H1 (cell line): ENCODE results near the gene SPEF1. TPM values are rescaled to one million over a fixed set of nuclear protein-coding genes. Genes with fewer than 3 reads are reported as not detected.

ENCODE experiments used
- CTCF ChIA-PET: fragments of 300-600 bp; sonication (Branson Sonifier 250); formaldehyde crosslinking; loops from one replicate; lab custom pipeline; 2021; ENCODE audit not compliant: partially characterized antibody; lab: Charles Lee
- POLR2A ChIA-PET: fragments of 300-600 bp; sonication (Branson Sonifier 250); formaldehyde crosslinking; loops from one replicate; lab custom pipeline; 2021; ENCODE audit warnings: inconsistent platforms; ENCODE audit not compliant: partially characterized antibody; lab: Charles Lee
- DNase-seq, 2 experiments: peaks; one replicate each; pipeline versions ENCODE4 v3.0.0 to v3.0.0-alpha.2; 2010 to 2022; ENCODE audit warnings: low spot score in 2 of 2, low read depth in 1 of 2, mixed read lengths in 1 of 2
- FAIRE-seq: peaks from 2 replicates; lab custom pipeline; 2011; peaks lifted over from hg19 to GRCh38; lab: Jason Lieb, UNC
- H2AFZ ChIP-seq: 2 replicates; pipeline ENCODE4 v1.8.1; 2012; ENCODE audit warnings: low read length, inconsistent platforms
- H2AK5ac ChIP-seq: 2 replicates; pipeline ENCODE4 v1.6.1; 2013; ENCODE audit warnings: low read depth, low read length
- H2BK120ac ChIP-seq: replicated peaks from 2 replicates; pipeline ENCODE3; 2013; ENCODE audit warnings: low read depth, low read length, inconsistent platforms
- H2BK12ac ChIP-seq: 2 replicates; pipeline ENCODE4 v1.6.1; 2013; ENCODE audit warnings: low read depth, low read length
- H2BK15ac ChIP-seq: 2 replicates; pipeline ENCODE4 v1.6.1; 2013; ENCODE audit warnings: low read length
- H2BK20ac ChIP-seq: 2 replicates; pipeline ENCODE4 v1.6.1; 2013; ENCODE audit warnings: low read length
- H2BK5ac ChIP-seq: 2 replicates; pipeline ENCODE4 v1.6.1; 2013; ENCODE audit warnings: low read depth, low read length
- H3K14ac ChIP-seq: 2 replicates; pipeline ENCODE4 v1.6.1; 2013; ENCODE audit warnings: inconsistent platforms; ENCODE audit not compliant: insufficient read length
- H3K18ac ChIP-seq: 2 replicates; pipeline ENCODE4 v1.6.1; 2013; ENCODE audit warnings: low read length; ENCODE audit errors: extremely low read depth
- H3K23ac ChIP-seq: 2 replicates; pipeline ENCODE4 v1.6.1; 2013; ENCODE audit warnings: inconsistent platforms; ENCODE audit not compliant: insufficient read length
- H3K23me2 ChIP-seq: 2 replicates; pipeline ENCODE4 v1.6.1; 2013; ENCODE audit warnings: low read depth, low read length
- H3K27ac ChIP-seq: 2 replicates; pipeline ENCODE4 v1.6.1; 2011; ENCODE audit warnings: low read depth, low read length, inconsistent platforms
- H3K27me3 ChIP-seq, 4 experiments: replicated peaks in 1 of 4; 1 replicate in 1 of 4; 2 replicates in 3 of 4; pipeline versions ENCODE4 v1.6.1 to v1.8.1; 2011 to 2013; ENCODE audit warnings: low read length in 3 of 4, mild to moderate bottlenecking in 3 of 4, inconsistent platforms in 2 of 4, mixed read lengths in 2 of 4, moderate library complexity in 1 of 4; ENCODE audit not compliant: control insufficient read depth in 3 of 4, insufficient read depth in 3 of 4; ENCODE audit errors: extremely low read depth in 1 of 4
- H3K36me3 ChIP-seq, 4 experiments: 2 replicates each; pipeline versions ENCODE4 v1.6.1 to v1.8.1; 2011 to 2013; ENCODE audit warnings: mild to moderate bottlenecking in 4 of 4, low read length in 3 of 4, moderate library complexity in 2 of 4, control low read depth in 1 of 4, inconsistent platforms in 1 of 4; ENCODE audit not compliant: insufficient read depth in 4 of 4, control insufficient read depth in 2 of 4
- H3K4ac ChIP-seq: replicated peaks from 2 replicates; pipeline ENCODE3; 2013; ENCODE audit warnings: low read length, low read depth, mixed read lengths, inconsistent platforms; ENCODE audit not compliant: insufficient read length
- H3K4me1 ChIP-seq, 4 experiments: replicated peaks in 1 of 4; 1 replicate in 1 of 4; 2 replicates in 3 of 4; pipeline versions ENCODE4 v1.6.1 to v1.8.1; 2011 to 2013; ENCODE audit warnings: low read length in 3 of 4, inconsistent platforms in 2 of 4, mixed read lengths in 1 of 4; ENCODE audit not compliant: insufficient read depth in 4 of 4, control insufficient read depth in 3 of 4
- H3K4me2 ChIP-seq, 2 experiments: 2 replicates each; pipeline versions ENCODE4 v1.6.1 to v1.8.1; 2011 to 2013; ENCODE audit warnings: low read depth in 2 of 2, low read length in 2 of 2, control low read depth in 1 of 2, inconsistent platforms in 1 of 2, mild to moderate bottlenecking in 1 of 2; ENCODE audit not compliant: insufficient read depth in 1 of 2
- H3K4me3 ChIP-seq, 4 experiments: fragments of 200-600, 300-600 bp in 1 of 4; sonication (generic), shearing (Covaris generic), sonication (Bioruptor Twin) in 1 of 4; 2 replicates each; pipeline versions ENCODE4 v1.5.1 to v1.8.1; 2011 to 2016; ENCODE audit warnings: low read length in 4 of 4, low read depth in 3 of 4, control low read depth in 2 of 4, inconsistent platforms in 2 of 4, mild to moderate bottlenecking in 2 of 4, mixed read lengths in 1 of 4, moderate library complexity in 1 of 4; ENCODE audit not compliant: insufficient read depth in 2 of 4; ENCODE audit errors: extremely low read depth in 1 of 4
- H3K56ac ChIP-seq: replicated peaks from 2 replicates; pipeline ENCODE3; 2013; ENCODE audit warnings: low read depth, mild to moderate bottlenecking, mixed read lengths, low read length, inconsistent platforms; ENCODE audit not compliant: insufficient read length
- H3K79me1 ChIP-seq: 2 replicates; pipeline ENCODE4 v1.6.1; 2013; ENCODE audit warnings: low read depth, low read length, control low read depth
- H3K79me2 ChIP-seq, 2 experiments: 2 replicates each; pipeline versions ENCODE4 v1.6.1 to v1.8.1; 2012 to 2013; ENCODE audit warnings: low read length in 2 of 2, mild to moderate bottlenecking in 2 of 2, inconsistent platforms in 1 of 2; ENCODE audit not compliant: insufficient read depth in 2 of 2, control insufficient read depth in 1 of 2
- H3K9ac ChIP-seq, 4 experiments: replicated peaks in 1 of 4; 1 replicate in 1 of 4; 2 replicates in 3 of 4; pipeline versions ENCODE4 v1.6.1 to v1.8.1; 2011 to 2013; ENCODE audit warnings: low read depth in 3 of 4, low read length in 3 of 4, control low read depth in 2 of 4, mild to moderate bottlenecking in 2 of 4, moderate library complexity in 2 of 4, inconsistent platforms in 1 of 4; ENCODE audit errors: extremely low read depth in 1 of 4
- H3K9me3 ChIP-seq, 2 experiments: 2 replicates each; pipeline versions ENCODE4 v1.6.1 to v1.8.1; 2012 to 2013; ENCODE audit warnings: mild to moderate bottlenecking in 2 of 2, moderate library complexity in 2 of 2, control low read depth in 1 of 2, inconsistent platforms in 1 of 2, low read depth in 1 of 2, low read length in 1 of 2, mixed read lengths in 1 of 2; ENCODE audit not compliant: insufficient read depth in 2 of 2
- H4K20me1 ChIP-seq, 2 experiments: replicated peaks in 1 of 2; 2 replicates each; pipeline versions ENCODE3 to v1.8.1; 2011 to 2013; ENCODE audit warnings: inconsistent platforms in 2 of 2, low read length in 2 of 2, mild to moderate bottlenecking in 1 of 2; ENCODE audit not compliant: insufficient read depth in 2 of 2, control insufficient read depth in 1 of 2
- H4K5ac ChIP-seq: 2 replicates; pipeline ENCODE4 v1.6.1; 2013; ENCODE audit warnings: low read length, low read depth, mixed read lengths, inconsistent platforms; ENCODE audit not compliant: insufficient read length
- H4K8ac ChIP-seq: 2 replicates; pipeline ENCODE4 v1.8.0; 2013; ENCODE audit warnings: mild to moderate bottlenecking, moderate library complexity, low read length, inconsistent platforms; ENCODE audit not compliant: insufficient read depth; ENCODE audit errors: extremely low read depth
- H4K91ac ChIP-seq: replicated peaks from 2 replicates; pipeline ENCODE3; 2013; ENCODE audit warnings: low read length, mixed read lengths, inconsistent platforms; ENCODE audit not compliant: insufficient read length
- BCL11A ChIP-seq, 2 experiments: IDR thresholded peaks; one replicate each; pipeline ENCODE4 v1.6.1; 2011; ENCODE audit warnings: low read depth in 2 of 2, low read length in 2 of 2, mild to moderate bottlenecking in 2 of 2
- CHD2 ChIP-seq: IDR thresholded peaks from 2 replicates; pipeline ENCODE4 v1.6.1; 2012; ENCODE audit warnings: low read length, improper control_type of control experiment
- CREB1 ChIP-seq: IDR thresholded peaks from 2 replicates; pipeline ENCODE4 v1.6.1; 2012; ENCODE audit warnings: inconsistent platforms
- EGR1 ChIP-seq: IDR thresholded peaks from 2 replicates; pipeline ENCODE4 v1.6.1; 2011; ENCODE audit warnings: low read depth, low read length, borderline replicate concordance
- RAD21 ChIP-seq, 2 experiments: IDR thresholded peaks in 1 of 2; conservative IDR thresholded peaks in 1 of 2; 2 replicates each; pipeline ENCODE4 v1.6.1; 2011; ENCODE audit warnings: low read depth in 2 of 2, low read length in 2 of 2, improper control_type of control experiment in 1 of 2, inconsistent platforms in 1 of 2, mild to moderate bottlenecking in 1 of 2, moderate library complexity in 1 of 2
- SRF ChIP-seq: IDR thresholded peaks from 2 replicates; pipeline ENCODE4 v1.6.1; 2011; ENCODE audit warnings: mild to moderate bottlenecking, low read depth, low read length, moderate library complexity
- TAF7 ChIP-seq: optimal IDR thresholded peaks from 2 replicates; pipeline ENCODE3; 2011; ENCODE audit warnings: low read depth, mild to moderate bottlenecking, inconsistent platforms, low read length, moderate library complexity, borderline replicate concordance
- YY1 ChIP-seq: IDR thresholded peaks from 2 replicates; pipeline ENCODE4 v1.6.1; 2011; ENCODE audit warnings: low read depth, mild to moderate bottlenecking, low read length
- WGBS, 2 experiments: shearing (Covaris generic) in 1 of 2; methylation state at CpG; one replicate each; pipeline versions ENCODE4 v1.1.6 to v1.1.7; 2013 to 2015; ENCODE audit warnings: low lambda C conversion rate in 2 of 2, mixed read lengths in 2 of 2, inconsistent platforms in 1 of 2, low coverage in 1 of 2, missing lambda C conversion rate in 1 of 2; ENCODE audit not compliant: insufficient replicate concordance in 2 of 2, insufficient coverage in 1 of 2, insufficient read length in 1 of 2; ENCODE audit errors: extremely low coverage in 1 of 2, missing lambda C conversion rate in 1 of 2; 5-methylcytosine and 5-hydroxymethylcytosine counted together
- polyA plus RNA-seq, 7 experiments: library from polyadenylated mRNA; depleted of rRNA in 3 of 7; stranded (reverse) in 5 of 7; unstranded in 2 of 7; fragments of >200 nt in 5 of 7; fragments of 200-250 nt in 2 of 7; gene quantifications; 1 replicate in 5 of 7; 2 replicates in 1 of 7; 4 replicates in 1 of 7; pipeline versions ENCODE4 v1.2.1 to v1.2.3, GENCODE V29; 2011 to 2013; ENCODE audit warnings: missing spikeins in 2 of 7, mixed read lengths in 2 of 7
- total RNA-seq: library from RNA; stranded (reverse); fragmentation: NEBNext Ultra II Directional; extraction: Animal tissue kit (Norgen Biotek cat#: 25700); gene quantifications from 2 replicates; pipeline ENCODE4 v1.2.1, GENCODE V29; 2021

Gene SPEF1
- total and polyA plus RNA-seq, 2 of the 8 experiments (the other 6 are each of a cell fraction or from before 2014, with no cell fraction given) = 0.51 to 0.71 TPM

DNA sequence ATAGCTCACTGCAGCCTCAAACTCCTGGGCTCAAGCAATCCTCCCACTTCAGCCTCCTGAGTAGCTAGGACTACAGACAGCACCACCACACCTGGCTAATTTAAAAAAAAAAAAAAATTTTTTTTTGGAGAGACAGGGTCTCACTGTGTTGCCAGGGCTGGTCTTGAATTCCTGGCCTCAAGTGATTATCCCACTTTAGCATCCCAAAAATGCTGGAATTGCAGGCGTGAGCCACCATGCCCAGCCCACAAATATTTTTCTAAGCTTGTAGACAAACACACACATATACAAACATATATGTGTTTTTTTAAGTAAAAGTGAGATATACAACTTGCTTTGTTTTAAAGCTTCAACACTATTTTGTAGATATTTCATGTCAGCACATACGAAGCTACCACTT is 38.0 kb downstream of the SPEF1 start:
- no peak overlapping the region for H2BK5ac ChIP-seq
- no peaks in the 10 kb centered on the region for H3K9me3 ChIP-seq
- H2BK15ac ChIP-seq = no peak overlapping the region
- H3K79me1 ChIP-seq = no peaks in the 10 kb centered on the region
- peaks cover 0 to 22% (median 16%) of the 10 kb centered on the region in 4 experiments; a peak in 6 of 7 replicates for H3K4me1 ChIP-seq
- ChIA-PET CTCF (interaction anchor here (0.7 to 18.6 kb wide), 6 partner anchors 11 to 67 kb away, joined by 3 to 308 read pairs (median 8); partner anchors contain the start of genes ADISSP, HSPA12B, SIGLEC1 and SPEF1), POLR2A (interaction anchor here (0.7 to 3.6 kb wide), 4 partner anchors 10 to 58 kb away, joined by 3 to 13 read pairs (median 4); partner anchors contain the start of gene HSPA12B)
- no peak overlapping the region for H3K18ac ChIP-seq
- H3K9ac ChIP-seq = no peak overlapping the region
- H3K23me2 ChIP-seq = peaks cover 6% of the 10 kb centered on the region; the same call in 1 of the 2 replicates
- no peaks in the 10 kb centered on the region for H3K36me3 ChIP-seq
- no peak overlapping the region for H3K4me2 ChIP-seq
- H3K4ac ChIP-seq = no peak overlapping the region
- no peak overlapping the region for H3K14ac ChIP-seq
- no peak overlapping the region for H3K23ac ChIP-seq
- no peak overlapping the region for H4K8ac ChIP-seq
- H2AFZ ChIP-seq = no peak overlapping the region
- no peak overlapping the region for H4K5ac ChIP-seq
- H2AK5ac ChIP-seq = no peak overlapping the region
- H3K4me3 ChIP-seq = no peak overlapping the region
- no peaks in the 10 kb centered on the region for H3K79me2 ChIP-seq
- H3K56ac ChIP-seq = no peak overlapping the region
- no peak overlapping the region for H2BK12ac ChIP-seq
- no peak overlapping the region for H3K27ac ChIP-seq
- TF ChIP-seq RAD21 (IDR thresholded peaks at IDR 0.05 in 1 of 2, conservative IDR thresholded peaks at IDR 0.05 in 1 of 2; ENCODE audit: low read depth in 2 of 2, low read length in 2 of 2) = no peak
- no peak for TF ChIP-seq YY1
- no peak for TF ChIP-seq CHD2
- TF ChIP-seq SRF = no peak
- no peak for TF ChIP-seq TAF7
- TF ChIP-seq EGR1 = no peak
- no peak for TF ChIP-seq BCL11A (IDR thresholded peaks at IDR 0.05; ENCODE audit: low read depth in 2 of 2, low read length in 2 of 2)
- no peak for TF ChIP-seq CREB1
- 70% methylated on average over 2 of the region's 2 CpGs; no CpG with 5 or more reads in 1 of the 2 experiments for WGBS, 2 experiments
- peaks cover 0 to 6% (median 5%) of the 10 kb centered on the region in 4 experiments; a peak in 3 of 7 replicates for H3K27me3 ChIP-seq
- H4K91ac ChIP-seq = no peak overlapping the region
- H2BK20ac ChIP-seq = no peak overlapping the region
- H2BK120ac ChIP-seq = no peak overlapping the region
- H4K20me1 ChIP-seq = no peaks in the 10 kb centered on the region
- FAIRE-seq (no peak), DNase-seq (no peak)
